ENCODE results near the gene FAM50B. TPM values are rescaled to one million over a fixed set of nuclear protein-coding genes. Genes with fewer than 3 reads are reported as not detected.
A peak's percentile ranks its signal among the peaks of the same experiment; 100 is the strongest.

FAM50B gene
- 8.0 TPM for polyA plus RNA-seq (2013)

DNA sequence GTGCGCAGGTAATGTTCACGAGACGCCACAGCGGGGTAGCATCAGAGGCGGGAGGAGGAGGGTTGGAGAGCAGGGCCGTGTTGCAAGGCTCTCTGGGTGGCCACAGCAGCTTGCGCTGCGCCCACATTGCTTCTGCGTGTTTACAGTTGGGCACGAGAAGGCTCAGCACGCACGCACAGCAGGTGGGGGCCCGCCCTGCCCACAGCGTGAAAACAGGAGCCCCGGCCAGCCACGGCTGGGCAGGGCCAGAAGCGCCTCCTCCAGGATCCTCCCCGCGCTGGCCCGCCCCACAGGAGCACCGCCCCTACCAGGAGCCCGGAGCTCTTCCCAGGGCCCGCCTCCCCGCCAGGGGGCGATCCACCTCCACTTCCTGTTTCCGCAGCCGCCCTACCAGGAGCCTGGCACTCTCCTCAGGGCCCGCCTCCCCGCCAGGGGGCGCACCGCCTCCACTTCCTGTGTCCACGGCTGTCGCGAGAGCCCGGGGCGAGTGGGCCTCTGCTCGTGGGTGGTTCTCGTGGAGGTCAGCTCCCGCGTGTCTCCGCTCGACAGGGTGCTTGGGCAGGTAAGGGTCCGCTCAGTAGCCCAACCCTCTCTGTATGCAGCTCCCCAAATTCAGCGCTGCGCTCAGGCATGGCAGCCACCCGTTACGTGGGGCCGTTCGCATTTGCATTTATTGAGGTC lies at the start of gene FAM50B:
Gene FAM50B (plus strand): TSS at position 449 of the 681 bp plus-strand sequence. CDS start 439 bp downstream, outside the sequence.
- Histone ChIP-seq H3K36me3 (ENCODE audit: control insufficient read depth in 4 of 4, insufficient read depth in 4 of 4, low read length in 3 of 4) (no peaks in the 10 kb centered on the region), H3K4me3 (ENCODE audit: control insufficient read depth in 1 of 7, extremely low read depth in 1 of 7, insufficient read depth in 4 of 7, low read depth in 2 of 7, low read length in 6 of 7) (peak within 1 kb of the TSS; percentile 28 to 84 (median 64)), H3K27me3 (replicated peaks in 2 of 5; ENCODE audit: control insufficient read depth in 4 of 5, insufficient read depth in 5 of 5, low read length in 4 of 5) (no peaks in the 10 kb centered on the region), H3K27ac (ENCODE audit: insufficient read depth in 1 of 2, low read depth in 1 of 2, low read length in 2 of 2, poor library complexity in 1 of 2, severe bottlenecking in 2 of 2) (peak within 1 kb of the TSS in 1 of 2 experiments; percentile 34), H3K9me3 (ENCODE audit: control extremely low read depth in 1 of 5, control insufficient read depth in 4 of 5, insufficient read depth in 2 of 5, low read depth in 1 of 5, low read length in 4 of 5) (peaks cover 0 to 6% (median 0%) of the 10 kb centered on the region in 5 experiments), H3K4me1 (ENCODE audit: control extremely low read depth in 1 of 4, control insufficient read depth in 4 of 4, insufficient read depth in 4 of 4, low read length in 3 of 4) (peaks cover 0 to 11% (median 3%) of the 10 kb centered on the region in 4 experiments)
- DNase-seq, result peak; percentile 85 to 92 (median 91)
- WGBS (ENCODE audit: insufficient coverage), result 52% methylated on average over 45 of the region's 49 CpGs
- ChIA-PET POLR2A (interaction anchor here (0.8 kb wide), 1 partner anchor 172 kb away, joined by 3 read pairs; a partner anchor contains a TSS), CTCF (interaction anchor here (0.7 to 5.6 kb wide), 31 partner anchors 8 to 146 kb away, joined by 3 to 53 read pairs (median 6); no protein-coding TSS in a partner anchor)

- Histone ChIP-seq H3K36me3 (ENCODE audit: control insufficient read depth in 4 of 4, insufficient read depth in 4 of 4, low read length in 3 of 4) (no peaks in the 10 kb centered on the region), H3K4me3 (ENCODE audit: control insufficient read depth in 1 of 7, extremely low read depth in 1 of 7, insufficient read depth in 4 of 7, low read depth in 2 of 7, low read length in 6 of 7) (no peak overlapping the region), H3K9me3 (ENCODE audit: control extremely low read depth in 1 of 5, control insufficient read depth in 4 of 5, insufficient read depth in 2 of 5, low read depth in 1 of 5, low read length in 4 of 5) (no peaks in the 10 kb centered on the region), H3K4me1 (ENCODE audit: control extremely low read depth in 1 of 4, control insufficient read depth in 4 of 4, insufficient read depth in 4 of 4, low read length in 3 of 4) (peaks cover 0 to 15% (median 6%) of the 10 kb centered on the region in 4 experiments), H3K27ac (ENCODE audit: insufficient read depth in 1 of 2, low read depth in 1 of 2, low read length in 2 of 2, poor library complexity in 1 of 2, severe bottlenecking in 2 of 2) (no peak overlapping the region), H3K27me3 (replicated peaks in 2 of 5; ENCODE audit: control insufficient read depth in 4 of 5, insufficient read depth in 5 of 5, low read length in 4 of 5) (no peaks in the 10 kb centered on the region)
- POLR2A ChIA-PET, result no interaction called here
- no peak for DNase-seq
- CTCF ChIA-PET, result interaction anchor here (1.8 to 2.2 kb wide), 2 partner anchors 9 to 10 kb away, joined by 5 to 6 read pairs; no protein-coding TSS in a partner anchor
- 99% methylated on average over 6 of the region's 6 CpGs for WGBS (ENCODE audit: insufficient coverage)
These were observed 49.5 kb upstream of the FAM50B start for GRCh38 chr6:3799719-3800118.

DNA sequence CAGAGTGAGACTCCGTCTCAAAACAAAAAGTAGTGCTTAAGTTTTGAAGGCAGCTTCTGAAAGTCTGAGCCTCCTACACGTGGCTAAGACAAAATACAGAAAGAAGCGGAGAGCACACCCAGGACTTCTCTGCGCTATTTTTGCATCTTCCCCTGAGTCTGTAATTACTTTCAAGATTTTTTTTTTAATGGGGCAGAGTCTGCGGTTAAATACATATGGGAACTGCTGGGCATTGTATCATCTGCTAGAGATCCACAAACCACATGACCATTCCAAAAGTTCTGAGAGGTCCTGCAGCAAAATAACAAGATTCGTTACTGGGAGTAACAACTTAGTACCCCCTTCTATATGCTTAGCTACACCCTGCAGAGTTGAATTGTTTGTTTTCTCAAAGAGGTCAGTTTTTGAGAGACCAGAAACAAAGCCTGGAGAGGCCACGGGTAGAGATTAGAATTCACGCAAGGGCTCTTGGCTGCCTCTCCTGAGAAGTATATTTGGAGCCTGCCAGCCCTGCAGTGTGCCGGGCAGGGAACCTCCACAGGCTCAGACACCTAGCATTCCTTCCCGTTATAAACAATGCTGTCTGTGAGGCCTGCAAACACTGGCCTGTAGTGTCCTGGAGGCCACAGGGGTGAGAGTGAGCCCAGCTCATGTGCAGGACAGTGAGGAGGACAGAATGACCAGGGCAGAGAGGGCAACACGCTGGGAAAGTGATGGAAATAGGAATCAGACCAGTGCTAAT lies 48.2 kb upstream of the FAM50B start:
- DNase-seq, result no peak
- CTCF ChIA-PET, result interaction anchor here (1.8 to 2.2 kb wide), 2 partner anchors 8 to 11 kb away, joined by 5 to 6 read pairs; no protein-coding TSS in a partner anchor

GRCh38 chr6:3801960-3802359 lies 47.2 kb upstream of the FAM50B start:
- DNase-seq, result no peak
- Histone ChIP-seq H3K27ac (ENCODE audit: insufficient read depth in 1 of 2, low read depth in 1 of 2, low read length in 2 of 2, poor library complexity in 1 of 2, severe bottlenecking in 2 of 2) (no peak overlapping the region), H3K27me3 (replicated peaks in 2 of 5; ENCODE audit: control insufficient read depth in 4 of 5, insufficient read depth in 5 of 5, low read length in 4 of 5) (no peaks in the 10 kb centered on the region), H3K4me1 (ENCODE audit: control extremely low read depth in 1 of 4, control insufficient read depth in 4 of 4, insufficient read depth in 4 of 4, low read length in 3 of 4) (peaks cover 0 to 17% (median 6%) of the 10 kb centered on the region in 4 experiments), H3K36me3 (ENCODE audit: control insufficient read depth in 4 of 4, insufficient read depth in 4 of 4, low read length in 3 of 4) (no peaks in the 10 kb centered on the region), H3K4me3 (ENCODE audit: control insufficient read depth in 1 of 7, extremely low read depth in 1 of 7, insufficient read depth in 4 of 7, low read depth in 2 of 7, low read length in 6 of 7) (no peak overlapping the region), H3K9me3 (ENCODE audit: control extremely low read depth in 1 of 5, control insufficient read depth in 4 of 5, insufficient read depth in 2 of 5, low read depth in 1 of 5, low read length in 4 of 5) (no peaks in the 10 kb centered on the region)
- WGBS (ENCODE audit: insufficient coverage), result 94% methylated on average over 5 of the region's 5 CpGs
- ChIA-PET CTCF (no interaction called here), POLR2A (no interaction called here)

More for the DNA sequence above, 48.2 kb upstream of the FAM50B start:
- no peak overlapping the region for H3K27ac ChIP-seq (ENCODE audit: insufficient read depth in 1 of 2, low read depth in 1 of 2, low read length in 2 of 2, poor library complexity in 1 of 2, severe bottlenecking in 2 of 2)
- POLR2A ChIA-PET, result no interaction called here
- WGBS (ENCODE audit: insufficient coverage), result 96% methylated on average over 10 of the region's 11 CpGs
- peaks cover 0 to 17% (median 6%) of the 10 kb centered on the region in 4 experiments for H3K4me1 ChIP-seq (ENCODE audit: control extremely low read depth in 1 of 4, control insufficient read depth in 4 of 4, insufficient read depth in 4 of 4, low read length in 3 of 4)
- H3K36me3 ChIP-seq (ENCODE audit: control insufficient read depth in 4 of 4, insufficient read depth in 4 of 4, low read length in 3 of 4), result no peaks in the 10 kb centered on the region
- no peak overlapping the region for H3K4me3 ChIP-seq (ENCODE audit: control insufficient read depth in 1 of 7, extremely low read depth in 1 of 7, insufficient read depth in 4 of 7, low read depth in 2 of 7, low read length in 6 of 7)
- no peaks in the 10 kb centered on the region for H3K27me3 ChIP-seq (replicated peaks in 2 of 5; ENCODE audit: control insufficient read depth in 4 of 5, insufficient read depth in 5 of 5, low read length in 4 of 5)
- no peaks in the 10 kb centered on the region for H3K9me3 ChIP-seq (ENCODE audit: control extremely low read depth in 1 of 5, control insufficient read depth in 4 of 5, insufficient read depth in 2 of 5, low read depth in 1 of 5, low read length in 4 of 5)

DNA sequence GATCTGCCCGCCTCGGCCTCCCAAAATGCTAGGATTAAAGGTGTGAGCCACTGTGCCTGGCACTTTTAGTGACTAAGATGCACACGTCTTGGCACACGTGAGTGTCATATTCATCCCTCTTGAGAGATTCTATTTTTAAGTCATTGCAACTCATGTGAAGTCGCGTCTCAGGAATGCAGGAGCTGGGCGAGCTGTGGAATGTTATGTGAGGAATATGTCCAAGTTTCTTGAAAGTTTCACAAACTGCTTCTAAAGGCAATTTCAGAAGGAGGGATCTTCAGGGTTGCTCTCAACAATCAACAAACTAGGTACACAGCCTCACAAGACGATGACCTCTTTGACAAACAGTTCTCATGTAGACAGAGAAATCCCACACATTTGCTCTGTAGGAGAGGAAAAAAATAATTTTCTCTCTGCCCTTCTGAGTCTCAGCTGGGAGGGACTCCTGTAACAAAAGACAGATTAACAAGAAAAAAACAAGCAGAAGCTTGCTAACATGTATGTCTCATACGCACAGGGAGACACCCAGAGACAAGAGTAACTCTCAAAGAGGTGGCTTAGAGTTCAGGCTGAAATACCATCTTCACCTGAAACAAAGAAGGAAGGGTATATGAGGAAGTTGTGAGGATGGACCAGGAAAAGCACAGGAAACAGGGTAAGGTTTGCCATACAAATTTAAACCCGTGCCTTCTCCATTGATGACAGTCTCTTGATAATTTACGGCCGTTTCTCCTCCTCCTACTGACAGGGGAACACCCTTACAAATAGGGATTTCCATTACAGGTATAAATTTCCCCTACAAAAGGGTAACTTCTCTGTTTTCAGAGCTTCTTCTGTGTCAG lies 45.3 kb upstream of the FAM50B start:
- Histone ChIP-seq H3K4me3 (ENCODE audit: control insufficient read depth in 1 of 7, extremely low read depth in 1 of 7, insufficient read depth in 4 of 7, low read depth in 2 of 7, low read length in 6 of 7) (no peak overlapping the region), H3K9me3 (ENCODE audit: control extremely low read depth in 1 of 5, control insufficient read depth in 4 of 5, insufficient read depth in 2 of 5, low read depth in 1 of 5, low read length in 4 of 5) (no peaks in the 10 kb centered on the region), H3K27ac (ENCODE audit: insufficient read depth in 1 of 2, low read depth in 1 of 2, low read length in 2 of 2, poor library complexity in 1 of 2, severe bottlenecking in 2 of 2) (no peak overlapping the region), H3K36me3 (ENCODE audit: control insufficient read depth in 4 of 4, insufficient read depth in 4 of 4, low read length in 3 of 4) (no peaks in the 10 kb centered on the region), H3K27me3 (replicated peaks in 2 of 5; ENCODE audit: control insufficient read depth in 4 of 5, insufficient read depth in 5 of 5, low read length in 4 of 5) (no peaks in the 10 kb centered on the region), H3K4me1 (ENCODE audit: control extremely low read depth in 1 of 4, control insufficient read depth in 4 of 4, insufficient read depth in 4 of 4, low read length in 3 of 4) (peaks cover 0 to 10% (median 3%) of the 10 kb centered on the region in 4 experiments)
- ChIA-PET POLR2A (no interaction called here), CTCF (no interaction called here)
- 73% methylated on average over 9 of the region's 12 CpGs for WGBS (ENCODE audit: insufficient coverage)
- peak in 1 of 3 donors; percentile 11 for DNase-seq

- no peak overlapping the region for H3K27ac ChIP-seq (ENCODE audit: insufficient read depth in 1 of 2, low read depth in 1 of 2, low read length in 2 of 2, poor library complexity in 1 of 2, severe bottlenecking in 2 of 2)
- H3K4me1 ChIP-seq (ENCODE audit: control extremely low read depth in 1 of 4, control insufficient read depth in 4 of 4, insufficient read depth in 4 of 4, low read length in 3 of 4), result peaks cover 0 to 7% (median 3%) of the 10 kb centered on the region in 4 experiments
- no peaks in the 10 kb centered on the region for H3K9me3 ChIP-seq (ENCODE audit: control extremely low read depth in 1 of 5, control insufficient read depth in 4 of 5, insufficient read depth in 2 of 5, low read depth in 1 of 5, low read length in 4 of 5)
- no CpG with 5 or more reads among the region's 2 CpGs for WGBS (ENCODE audit: insufficient coverage)
- no peaks in the 10 kb centered on the region for H3K27me3 ChIP-seq (replicated peaks in 2 of 5; ENCODE audit: control insufficient read depth in 4 of 5, insufficient read depth in 5 of 5, low read length in 4 of 5)
- DNase-seq, result no peak
- H3K36me3 ChIP-seq (ENCODE audit: control insufficient read depth in 4 of 4, insufficient read depth in 4 of 4, low read length in 3 of 4), result no peaks in the 10 kb centered on the region
- CTCF ChIA-PET, result no interaction called here
- POLR2A ChIA-PET, result no interaction called here
- no peak overlapping the region for H3K4me3 ChIP-seq (ENCODE audit: control insufficient read depth in 1 of 7, extremely low read depth in 1 of 7, insufficient read depth in 4 of 7, low read depth in 2 of 7, low read length in 6 of 7)
These were observed 44.2 kb upstream of the FAM50B start for GRCh38 chr6:3804964-3805363.
